HG03060 (cell line): ENCODE measurements around the gene MAGI2.
"Not testable (repeated sequence)": the region's sequence is repeated elsewhere in the genome, so short reads cannot be mapped to it uniquely, and the experiment has no call there.

Experiments
- ATAC-seq: cut with Tn5 transposase; IDR thresholded peaks from one replicate; pipeline ENCODE4 v1.9.1; 2021; ENCODE audit warnings: low read depth, moderate number of reproducible peaks; ENCODE audit not compliant: unreplicated experiment

The MAGI2 gene

DNA sequence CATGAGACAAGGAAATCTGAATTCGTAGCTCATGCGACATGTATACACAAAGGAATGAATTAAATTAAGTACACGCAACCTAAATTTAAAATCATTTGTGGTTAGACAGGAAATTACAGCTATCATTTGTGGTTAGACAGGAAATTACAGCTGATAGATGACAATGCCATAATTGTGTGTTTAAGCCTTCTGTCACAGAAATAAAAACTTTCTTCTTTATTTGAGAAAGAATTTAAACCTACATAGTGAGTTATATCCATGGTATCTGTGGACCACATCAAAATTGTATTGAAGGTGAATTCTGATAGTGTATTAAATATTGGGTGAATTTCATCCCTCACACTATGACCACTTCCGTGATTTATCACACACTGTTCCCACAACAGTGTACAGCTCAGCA, 362.9 kb downstream of the MAGI2 start:
- ATAC-seq, result no peak

DNA sequence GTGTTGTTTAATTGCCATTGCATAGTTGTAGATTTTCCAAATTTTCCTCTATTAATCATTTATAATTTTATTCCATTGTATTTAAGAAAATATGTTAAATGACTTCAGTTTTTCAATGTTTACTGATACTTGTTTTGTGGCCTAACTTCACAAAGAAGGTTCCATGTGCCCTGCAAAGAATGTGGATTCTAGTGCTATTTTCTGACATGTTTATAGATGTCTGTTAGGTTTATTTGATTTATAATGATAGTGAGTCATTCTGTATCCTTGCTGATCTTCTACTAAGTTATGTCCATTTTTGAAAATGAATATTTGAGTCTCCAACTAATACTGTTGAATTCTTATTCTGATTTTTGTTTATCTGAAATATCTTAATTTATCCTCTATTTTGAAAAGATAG, 369.0 kb downstream of the MAGI2 start:
- no peak for ATAC-seq

DNA sequence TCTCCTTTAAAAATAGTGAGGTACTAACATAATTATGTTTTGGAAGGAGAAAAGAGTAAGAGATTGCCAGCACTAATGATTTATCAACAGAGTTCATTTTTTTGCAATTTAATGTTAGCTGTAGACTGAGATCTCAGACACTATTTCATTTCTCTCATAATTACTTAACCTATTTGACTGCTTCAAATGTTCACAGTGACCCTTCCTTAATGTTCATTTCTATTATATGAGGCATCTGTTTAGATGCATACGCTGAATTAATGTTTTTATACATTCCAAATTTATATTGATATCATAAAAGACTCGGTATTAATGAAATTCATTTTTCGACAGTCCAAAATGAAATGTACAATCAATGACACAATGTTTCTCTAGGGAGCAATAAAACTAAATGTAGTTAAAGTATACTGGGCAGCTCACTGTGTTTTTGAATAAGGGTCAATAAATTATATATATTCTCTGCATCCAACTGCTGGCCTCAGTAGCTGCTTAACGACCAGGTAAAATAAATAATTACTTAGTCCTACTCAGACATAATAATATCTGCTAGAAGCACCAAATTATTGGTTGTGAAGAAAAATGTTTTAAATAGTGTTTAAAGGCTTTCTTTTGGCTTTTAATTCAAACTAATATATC, 373.4 kb downstream of the MAGI2 start:
- ATAC-seq, result no peak

DNA sequence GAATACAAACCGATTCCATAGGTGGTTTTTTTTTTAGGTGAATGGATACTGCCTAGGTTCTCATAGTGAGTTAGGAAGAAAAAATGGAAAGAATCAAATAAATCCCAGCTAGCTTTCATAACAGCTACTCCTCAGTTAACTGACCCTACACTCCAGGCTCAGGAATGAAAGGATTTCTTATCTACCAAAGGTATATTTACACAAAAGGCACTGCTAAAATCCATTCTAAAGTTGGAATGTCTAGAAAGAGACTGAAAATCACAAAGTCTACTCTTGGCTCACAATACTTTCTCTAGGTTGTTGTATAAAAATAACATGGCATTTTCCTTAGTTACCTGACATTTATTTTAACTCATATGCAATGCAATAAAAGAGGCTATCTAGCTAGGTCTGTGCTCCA, 375.2 kb downstream of the MAGI2 start:
- ATAC-seq, result no peak

DNA sequence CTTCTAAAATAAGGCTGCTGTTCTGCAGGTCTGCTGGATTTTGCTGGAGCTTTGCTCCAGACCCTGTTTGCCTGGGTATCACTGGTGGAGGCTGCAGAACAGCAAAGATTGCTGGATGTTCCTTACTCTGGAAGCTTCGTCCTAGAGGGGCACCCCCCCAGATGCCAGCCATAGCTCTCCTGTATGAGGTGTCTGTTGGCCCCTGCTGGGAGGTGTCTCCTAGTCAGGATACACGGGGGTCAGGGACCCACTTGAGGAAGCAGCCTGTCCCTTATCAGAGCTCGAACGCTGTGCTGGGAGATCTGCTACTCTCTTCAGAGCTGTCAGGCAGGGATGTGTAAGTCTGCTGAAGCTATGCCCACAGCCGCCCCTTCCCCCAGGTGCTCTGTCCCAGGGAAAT, 382.3 kb downstream of the MAGI2 start:
- not testable (repeated sequence) for ATAC-seq

DNA sequence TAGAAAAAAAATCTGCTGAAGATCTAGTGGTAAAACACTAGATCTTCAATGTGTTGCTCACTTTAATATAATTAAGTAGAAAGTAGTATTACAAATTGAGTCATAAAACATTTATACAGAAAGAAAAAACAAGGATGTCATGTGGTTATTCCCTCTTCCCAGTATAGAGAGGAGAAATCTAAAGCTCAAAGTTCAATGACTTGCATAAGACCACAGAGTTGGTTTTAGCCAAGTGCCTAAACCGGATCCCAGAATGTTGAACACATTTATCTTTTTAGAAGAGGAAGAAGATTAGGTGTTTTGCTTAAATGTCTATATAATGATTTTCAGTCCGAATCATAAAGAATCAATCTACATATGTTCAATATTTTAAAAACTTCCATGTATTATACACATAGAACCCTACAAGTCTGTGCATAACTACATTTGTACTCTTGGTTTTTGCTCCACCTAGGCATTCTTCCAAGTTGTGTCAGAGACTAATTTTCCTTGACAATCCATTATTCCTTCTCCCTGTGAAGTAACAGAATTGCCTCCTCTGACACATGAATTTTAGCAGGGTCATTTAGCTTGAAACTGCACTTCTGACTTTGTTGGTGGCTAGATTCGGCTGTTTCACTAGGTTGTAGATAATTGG, 389.2 kb downstream of the MAGI2 start:
- no peak for ATAC-seq

DNA sequence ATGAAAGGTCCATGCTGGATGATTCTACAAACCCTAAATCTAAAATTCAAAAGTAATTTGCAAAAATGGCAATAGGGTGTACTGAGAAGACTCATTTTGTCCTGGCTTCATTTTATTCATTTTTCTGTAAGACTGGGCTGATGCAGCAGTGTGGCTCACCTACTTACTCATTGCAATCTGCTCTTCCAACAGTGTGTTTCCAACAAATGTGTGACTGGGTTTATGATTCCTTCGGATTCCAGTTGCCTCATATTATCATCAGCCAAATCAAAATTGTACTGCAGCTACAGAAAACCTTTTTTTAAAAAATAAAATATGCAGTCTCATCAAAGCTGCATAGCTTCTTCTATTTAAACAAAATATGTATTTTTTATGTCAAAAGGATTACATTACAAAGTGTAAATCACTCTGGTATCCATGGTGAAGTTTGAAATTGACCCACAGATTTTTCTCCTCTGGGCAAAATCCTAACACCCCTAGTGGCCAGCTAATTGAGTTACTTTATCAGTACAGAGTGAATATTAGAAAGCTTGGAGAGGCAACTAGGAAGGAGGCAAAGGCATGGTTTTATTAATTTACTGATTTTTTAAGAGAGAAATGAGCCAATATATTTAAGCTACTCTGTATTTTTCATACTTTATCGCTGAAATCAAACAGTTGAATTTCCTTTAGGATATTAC, 390.3 kb downstream of the MAGI2 start:
- ATAC-seq, result no peak

DNA sequence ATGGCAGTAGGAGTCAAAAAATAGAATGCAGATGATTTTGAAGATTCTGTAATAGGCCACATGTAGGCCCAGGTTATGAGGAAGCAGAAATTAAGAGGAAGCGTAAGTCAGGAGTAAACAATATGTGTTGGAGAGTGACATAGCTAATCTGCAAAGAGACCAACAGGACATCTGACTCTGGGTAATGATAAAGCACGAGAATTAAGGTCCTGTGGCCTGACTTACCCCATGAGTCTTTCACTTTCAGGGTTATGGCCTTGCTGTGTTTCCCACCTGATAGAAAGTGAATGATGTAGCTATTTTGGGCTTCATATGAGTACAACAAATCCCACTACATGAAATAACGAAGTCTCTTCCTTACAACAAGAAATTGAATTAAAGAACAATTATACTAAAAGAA, 393.0 kb downstream of the MAGI2 start:
- no peak for ATAC-seq

DNA sequence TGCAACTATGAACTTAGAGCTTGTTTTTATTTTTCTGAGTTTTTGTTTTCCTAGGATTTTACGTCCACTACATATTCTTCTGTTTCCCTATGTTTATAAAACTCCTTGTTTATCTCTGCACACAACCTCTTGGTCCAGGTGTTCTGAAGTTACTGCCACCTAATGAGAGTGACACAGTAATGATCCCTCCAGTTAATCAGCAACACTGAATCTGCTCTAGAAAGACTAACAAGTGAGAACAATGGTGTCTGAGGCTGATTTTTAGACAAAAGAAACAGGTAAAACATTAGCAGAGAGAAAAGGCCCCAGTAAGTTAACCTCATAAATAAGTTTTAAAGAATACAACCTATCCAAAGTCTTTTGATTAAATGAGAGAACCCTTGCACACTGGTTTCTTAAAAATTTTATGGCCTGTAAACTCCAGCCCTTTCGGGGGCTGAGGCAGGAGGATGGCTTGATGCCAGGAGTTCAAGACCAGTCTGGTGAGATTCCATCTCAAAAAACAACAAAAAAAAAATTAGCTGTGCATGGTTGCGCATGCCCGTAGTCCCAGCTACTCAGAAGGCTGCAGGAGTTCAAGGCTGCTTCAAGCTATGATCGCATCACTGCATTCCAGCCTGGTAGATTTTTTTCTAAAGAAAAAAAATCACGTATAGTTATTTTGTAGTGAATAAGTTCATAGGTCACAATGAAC, 397.6 kb downstream of the MAGI2 start:
- no peak for ATAC-seq

DNA sequence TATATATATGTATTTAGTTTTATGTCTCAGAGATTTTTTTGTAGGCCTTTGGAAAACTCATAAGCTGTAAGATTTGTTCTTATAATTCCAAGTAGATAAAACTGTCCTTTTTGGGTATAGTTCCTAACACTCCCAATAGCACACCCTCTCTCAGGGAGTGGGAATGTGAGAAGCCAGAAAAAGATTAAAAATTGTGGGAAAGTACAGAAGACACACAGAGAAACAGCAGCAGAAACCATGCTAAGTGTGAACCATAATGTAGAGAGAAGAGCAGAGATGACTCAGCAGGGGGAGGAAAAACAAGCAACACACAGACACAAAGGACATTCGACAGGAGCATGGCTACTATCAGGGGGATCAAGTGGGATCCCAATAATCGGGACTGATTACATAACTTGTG, 401.6 kb downstream of the MAGI2 start:
- ATAC-seq, result no peak

DNA sequence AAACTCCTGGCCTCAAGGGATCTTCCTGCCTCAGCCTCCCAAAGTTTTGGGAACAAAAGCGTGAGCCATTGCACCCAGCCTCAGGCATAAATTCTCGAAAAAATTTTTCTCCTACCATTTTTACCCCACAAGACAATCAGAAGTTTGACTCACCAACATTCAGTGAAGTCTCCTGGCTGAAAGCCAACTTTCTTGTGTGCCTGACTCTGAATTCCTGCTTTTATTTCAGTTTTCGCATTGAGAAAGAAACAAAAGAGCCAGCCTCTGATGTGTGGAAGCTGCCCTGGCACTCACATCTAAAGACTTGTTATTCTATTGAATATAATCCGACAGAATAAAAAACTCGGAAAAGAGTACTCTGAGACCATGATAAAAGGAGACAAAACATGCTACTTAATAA, 402.9 kb downstream of the MAGI2 start:
- no peak for ATAC-seq

DNA sequence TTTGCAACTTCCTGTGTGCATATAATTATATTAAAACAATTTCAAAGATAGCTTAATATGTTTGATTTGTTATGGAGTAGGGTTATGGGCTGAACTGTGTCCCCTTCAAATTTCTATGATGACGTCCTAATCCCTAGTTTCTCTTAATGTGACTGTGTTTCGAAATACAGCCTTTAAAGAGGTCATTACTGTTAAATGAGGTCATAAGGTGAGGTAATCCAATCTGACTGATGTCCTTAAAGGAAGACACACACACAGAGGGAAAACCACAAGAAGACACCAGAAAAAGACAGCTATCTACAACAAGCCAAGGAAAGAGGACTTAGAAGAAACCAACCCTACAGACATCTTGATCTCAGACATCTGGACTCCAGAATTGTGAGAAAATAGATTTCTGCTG, 407.4 kb downstream of the MAGI2 start:
- ATAC-seq, result no peak

DNA sequence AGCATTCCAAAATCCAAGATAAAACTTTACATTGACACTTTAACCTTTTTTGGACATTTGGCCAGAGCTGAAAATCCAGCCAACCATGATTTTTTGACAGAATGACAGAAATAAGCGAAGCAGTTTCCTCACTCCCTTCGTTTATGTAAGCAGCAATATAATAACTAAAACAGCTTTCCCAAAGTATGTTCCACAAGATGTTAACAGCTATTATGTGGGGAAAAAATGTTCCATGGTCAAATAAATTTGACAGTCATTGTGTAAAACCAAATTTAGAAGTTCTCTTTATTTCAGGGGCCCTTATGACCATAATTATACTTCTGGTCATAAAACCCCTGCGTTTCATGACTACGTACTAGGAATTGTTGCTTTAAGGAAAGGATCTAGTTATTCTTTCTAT, 416.5 kb downstream of the MAGI2 start:
- ATAC-seq, result no peak

DNA sequence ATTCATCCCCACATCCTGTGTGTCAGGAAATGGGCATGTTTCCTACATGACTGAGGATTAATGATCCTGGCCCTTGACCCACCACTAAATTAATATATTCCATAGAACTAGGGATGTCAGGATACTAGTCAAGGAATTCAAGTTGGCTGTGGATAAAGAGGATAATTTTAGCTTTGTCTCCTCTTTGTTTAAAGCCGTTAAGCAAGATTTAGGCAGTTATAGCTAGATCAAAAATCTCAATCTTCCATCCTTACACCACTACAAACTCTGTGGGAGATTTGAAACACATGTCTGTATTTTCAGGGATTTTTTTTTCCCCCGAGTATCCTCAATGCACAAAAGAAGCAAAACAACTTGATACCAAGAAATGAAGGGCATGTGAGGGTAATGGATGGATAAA, 417.1 kb downstream of the MAGI2 start:
- ATAC-seq, result no peak

DNA sequence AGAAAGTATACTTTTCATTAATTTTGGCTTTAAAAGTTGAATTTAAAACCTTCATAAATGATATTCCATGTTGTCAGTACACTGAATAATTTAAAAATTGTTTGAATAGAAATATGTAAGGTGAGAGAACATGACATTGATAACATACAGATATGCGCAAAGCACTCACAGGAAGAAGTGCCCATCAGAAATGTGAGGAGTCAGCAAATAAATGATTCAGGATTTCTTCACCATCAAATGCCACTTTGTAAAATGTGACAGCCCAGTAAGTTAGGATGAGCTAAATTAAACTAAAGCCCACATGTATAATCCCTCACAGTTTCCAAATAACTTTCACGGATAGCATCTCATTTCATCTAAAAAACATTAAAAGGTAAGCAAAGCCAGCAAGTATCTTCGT, 417.6 kb downstream of the MAGI2 start:
- no peak for ATAC-seq

DNA sequence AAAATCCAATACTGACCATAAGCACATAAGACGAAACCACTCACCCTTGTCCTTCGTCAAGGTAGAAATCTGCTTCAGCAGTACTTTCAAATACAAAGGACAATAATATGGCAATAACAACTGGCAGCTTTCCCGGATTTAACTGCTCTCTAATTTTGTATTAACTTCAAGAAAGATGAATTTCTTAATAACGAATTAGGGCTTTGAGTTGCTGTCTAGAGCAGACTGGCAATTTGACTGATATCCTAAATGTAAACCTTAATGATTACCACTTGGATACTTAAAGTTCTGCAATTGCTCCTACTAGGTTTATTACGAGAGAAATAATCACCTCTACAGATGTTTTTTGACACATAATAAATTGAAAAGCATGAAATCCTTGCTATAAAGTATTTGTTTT, 418.7 kb downstream of the MAGI2 start:
- ATAC-seq, result no peak

DNA sequence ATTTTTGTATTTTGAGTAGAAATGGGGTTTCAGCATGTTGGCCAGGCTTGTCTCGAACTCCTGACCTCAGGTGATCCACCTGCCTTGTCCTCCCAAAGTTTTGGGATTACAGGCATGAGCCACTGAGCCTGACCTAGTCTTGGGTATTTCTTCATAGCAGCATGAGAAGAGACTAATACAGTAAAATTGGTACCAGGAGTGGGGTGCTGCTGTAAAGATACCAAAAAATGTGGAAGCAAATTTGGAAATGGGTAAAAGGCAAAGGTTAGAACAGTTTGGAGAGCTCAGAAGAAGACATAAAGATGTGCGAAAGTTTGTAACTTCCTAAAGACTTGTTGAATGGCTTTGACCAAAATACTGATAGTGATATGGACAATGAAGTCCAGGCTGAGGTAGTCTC, 433.8 kb downstream of the MAGI2 start:
- not testable (repeated sequence) for ATAC-seq

DNA sequence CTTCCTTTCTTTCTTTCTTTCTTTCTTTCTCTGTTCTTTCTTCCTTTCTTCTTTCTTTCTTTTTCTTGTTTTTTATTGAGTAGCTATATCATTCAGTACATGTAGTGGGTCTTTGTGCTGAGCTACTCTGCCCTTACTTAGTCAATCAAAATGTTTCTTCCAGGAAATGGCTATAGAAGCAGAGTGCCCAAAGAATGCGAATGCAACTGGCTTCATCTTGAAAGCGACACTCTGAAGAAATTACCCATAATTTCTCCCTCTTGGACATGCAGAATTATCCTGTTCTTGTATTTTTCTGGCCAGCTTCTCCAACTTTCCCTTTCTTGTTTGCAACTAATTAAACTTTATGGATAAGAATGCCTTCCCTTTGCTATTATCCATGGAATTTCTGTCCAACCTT, 441.5 kb downstream of the MAGI2 start:
- no peak for ATAC-seq

DNA sequence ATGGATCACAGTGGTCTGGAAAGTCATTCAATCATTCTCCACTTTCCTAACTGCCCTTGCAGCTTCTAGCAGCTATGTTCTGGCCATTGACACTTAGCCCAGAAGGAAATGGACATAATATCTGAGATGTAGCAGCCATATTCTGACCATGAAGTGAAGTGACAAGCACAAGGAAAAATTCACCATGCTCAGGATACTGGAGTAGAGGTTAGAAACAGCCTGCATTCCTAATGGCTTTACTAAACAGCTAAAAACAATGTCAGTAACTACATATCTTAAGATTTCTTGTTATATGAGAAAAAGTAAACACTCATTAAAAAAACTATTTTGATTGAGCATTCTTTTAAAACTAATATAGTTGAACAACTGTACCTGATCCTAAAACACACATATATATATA, 443.8 kb downstream of the MAGI2 start:
- ATAC-seq, result no peak

DNA sequence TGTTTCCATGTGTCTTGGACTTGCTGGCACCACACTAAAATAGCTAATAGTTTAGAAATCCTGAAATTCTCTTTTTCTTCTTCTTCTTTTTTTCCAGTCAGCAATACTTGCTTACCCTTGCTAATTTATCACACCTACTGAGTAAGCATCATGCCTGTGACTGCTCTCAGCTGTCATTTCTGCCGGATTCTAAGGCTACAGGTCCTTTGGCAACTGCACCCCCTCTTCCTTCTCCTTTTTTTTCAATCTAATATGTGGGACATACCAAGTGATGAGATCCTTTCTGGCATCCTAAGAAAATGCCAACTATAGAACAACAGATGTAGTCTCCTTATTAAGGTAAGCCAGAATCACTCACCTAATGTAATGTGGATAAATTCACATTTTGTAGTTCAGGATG, 444.7 kb downstream of the MAGI2 start:
- ATAC-seq, result no peak

DNA sequence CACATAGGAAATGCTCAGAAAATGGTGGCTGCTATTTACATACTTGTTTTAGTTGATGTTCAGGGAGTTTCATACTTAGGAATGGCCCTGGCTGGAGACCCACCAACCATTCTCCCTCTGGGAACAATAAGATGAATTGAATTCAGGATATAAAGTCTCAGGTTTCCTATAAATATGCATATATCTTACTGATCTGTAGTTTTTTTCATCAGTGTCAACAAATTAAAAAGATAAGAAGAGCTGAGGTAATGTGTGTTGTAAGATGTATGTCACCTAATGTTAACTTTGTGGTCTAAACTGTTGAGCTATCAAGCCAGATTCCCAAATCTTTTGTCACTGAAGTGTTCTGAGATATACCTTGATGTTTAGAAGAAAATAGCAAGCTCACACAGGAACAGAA, 457.5 kb downstream of the MAGI2 start:
- ATAC-seq, result no peak

DNA sequence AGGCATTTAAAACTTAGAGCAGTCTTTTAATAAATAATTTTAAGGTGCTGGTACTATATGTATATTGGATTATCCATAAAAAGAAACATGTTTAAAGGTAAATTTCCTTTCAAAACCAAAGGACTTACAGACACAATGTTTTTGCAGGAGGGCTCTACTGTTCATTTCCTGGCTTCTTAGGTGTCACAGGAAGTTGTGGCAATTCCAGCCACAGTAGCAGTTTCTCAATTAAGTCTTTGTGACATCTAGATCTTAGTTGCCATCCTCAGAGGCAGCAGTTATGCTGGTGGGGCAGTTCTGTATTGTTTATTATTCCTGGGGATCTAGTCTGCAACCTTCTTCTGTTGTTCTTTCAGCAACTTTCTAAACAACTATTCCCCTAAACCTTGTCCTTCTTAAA, 460.1 kb downstream of the MAGI2 start:
- ATAC-seq, result no peak
